DLD1 (cell line): ENCODE data around the gene SUPT5H.

ENCODE experiments used
- in situ Hi-C: cut with HindIII; loops from 2 replicates; pipeline ENCODE4 v1.10.0; 2017; ENCODE audit warnings: low sequenced_read_pairs

SUPT5H gene

GRCh38 chr19:39409208-39410016, 36.0 kb upstream of the SUPT5H start:
- in situ Hi-C loops = no loop called here

GRCh38 chr19:39410017-39410830, 35.2 kb upstream of the SUPT5H start:
- in situ Hi-C loops = no loop called here

DNA sequence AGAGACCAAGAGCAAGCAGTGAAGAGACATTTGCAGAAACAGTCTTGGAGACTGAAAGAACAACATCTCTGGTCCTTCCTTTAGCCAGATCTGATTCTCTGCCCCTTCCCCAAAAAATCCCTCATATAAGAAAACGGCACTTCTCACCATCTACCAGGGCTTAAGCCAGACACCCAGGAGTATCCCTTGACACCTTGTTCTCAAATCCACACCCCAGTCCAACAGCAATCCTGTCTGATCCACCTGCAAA, 34.6 kb upstream of the SUPT5H start:
- in situ Hi-C loops = no loop called here

DNA sequence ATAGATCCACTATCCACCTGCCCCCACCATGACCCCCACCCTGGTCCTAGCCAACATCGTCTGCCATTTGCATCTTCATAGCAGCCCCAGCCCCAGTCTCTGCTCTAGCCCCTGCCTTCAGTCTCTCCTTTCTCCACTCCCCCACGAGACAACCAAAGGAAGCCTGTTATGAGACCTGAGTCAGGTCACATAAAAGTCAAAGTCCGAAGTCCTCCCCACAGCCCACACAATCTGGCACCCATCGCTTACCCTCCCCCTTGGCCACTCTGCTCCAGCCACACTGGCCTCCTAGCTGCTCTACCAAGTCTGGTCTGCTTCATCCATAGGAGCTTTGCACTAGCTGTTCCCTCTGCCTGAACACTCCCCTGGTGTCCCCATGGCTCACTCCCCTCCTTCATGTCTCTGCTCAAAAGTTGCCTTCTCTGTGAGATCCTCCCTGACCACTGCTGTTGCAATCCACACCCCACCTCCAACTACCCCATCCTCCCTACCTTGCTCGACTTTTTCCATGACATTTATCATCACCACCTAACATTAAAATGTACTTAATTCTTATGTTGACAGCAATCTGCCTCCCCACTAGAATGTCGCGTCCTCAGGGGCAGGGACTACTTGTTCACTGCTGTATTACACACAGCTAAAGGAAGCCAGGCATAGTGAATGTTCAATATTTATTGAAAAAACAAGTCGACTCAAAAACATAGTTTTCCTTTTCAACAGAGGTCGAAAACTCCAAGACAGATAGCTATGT, 34.1 kb upstream of the SUPT5H start:
- in situ Hi-C loops = no loop called here

GRCh38 chr19:39411832-39412099, 33.6 kb upstream of the SUPT5H start:
- in situ Hi-C loops = no loop called here

- in situ Hi-C loops = no loop called here
Measured at GRCh38 chr19:39412100-39412866, 33.1 kb upstream of the SUPT5H start, which contains the start of gene PLEKHG2. Gene PLEKHG2, plus strand, starts transcription at chr19:39412669. Its CDS starts 1,418 bp downstream, at chr19:39414087.

GRCh38 chr19:39412867-39413271, 32.5 kb upstream of the SUPT5H start:
- in situ Hi-C loops = no loop called here

DNA sequence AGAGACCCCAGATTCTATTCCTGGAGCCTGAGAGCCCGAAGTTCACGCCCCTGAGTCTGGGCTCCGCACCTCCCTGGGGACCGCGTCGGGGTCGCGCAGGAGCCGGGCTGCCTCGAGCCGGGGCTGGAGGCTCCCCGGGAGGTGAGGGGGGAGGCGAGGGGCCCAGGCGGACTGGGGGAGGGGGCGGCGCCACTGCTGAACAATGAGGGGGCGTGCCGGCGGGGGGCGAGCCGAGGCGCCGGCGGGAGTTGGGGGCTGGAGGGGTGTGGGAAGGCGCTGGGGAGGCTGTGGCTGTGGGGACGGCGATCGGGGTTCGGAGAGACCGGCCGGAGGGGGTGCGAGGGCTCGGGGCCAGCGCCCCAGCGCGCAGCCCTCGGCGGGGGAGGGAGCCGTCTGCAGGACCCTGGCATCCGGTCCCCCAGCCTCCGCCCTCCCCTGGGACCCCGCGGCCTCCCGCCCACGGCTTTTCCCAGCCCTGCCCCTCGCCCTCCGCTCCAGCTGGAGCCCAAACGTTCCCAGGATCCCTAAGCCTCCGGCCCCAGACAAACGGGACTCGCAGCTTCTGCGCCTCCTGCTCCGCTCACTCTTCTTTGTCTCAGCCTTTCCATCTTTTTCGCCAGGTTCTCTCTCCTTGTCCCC, 32.0 kb upstream of the SUPT5H start:
- in situ Hi-C loops = no loop called here

DNA sequence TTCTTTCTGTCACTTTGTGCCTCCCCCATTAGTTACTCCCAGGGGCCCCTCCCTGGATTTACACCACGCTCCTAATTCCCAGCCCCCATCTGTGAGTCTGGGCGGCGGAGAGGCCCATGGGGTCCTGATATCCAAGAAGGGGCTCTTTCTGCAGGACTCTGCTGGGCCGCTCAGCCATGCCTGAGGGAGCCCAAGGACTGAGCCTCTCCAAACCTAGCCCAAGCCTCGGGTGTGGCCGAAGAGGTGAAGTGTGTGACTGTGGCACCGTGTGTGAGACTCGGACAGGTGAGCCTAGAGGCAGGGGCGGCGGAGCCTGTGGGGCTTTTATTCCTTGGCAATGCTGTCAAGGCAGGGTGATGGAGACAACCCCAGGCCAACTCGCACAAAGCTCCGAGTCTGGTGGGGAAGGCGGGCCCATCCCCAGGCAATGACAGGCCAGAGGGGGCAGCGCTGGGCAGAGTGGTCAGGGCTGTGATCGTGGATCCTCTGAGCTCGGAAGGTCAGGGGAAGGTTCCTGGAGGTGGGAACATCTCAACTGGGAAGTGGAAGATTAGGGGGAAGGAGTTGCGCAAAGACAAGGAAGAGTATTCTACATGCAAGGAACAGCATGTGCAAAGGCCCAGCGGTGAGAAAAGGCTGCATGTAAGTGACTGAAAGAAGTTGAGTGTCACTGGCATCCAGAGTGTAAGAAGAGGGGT, 31.3 kb upstream of the SUPT5H start:
- in situ Hi-C loops = no loop called here

DNA sequence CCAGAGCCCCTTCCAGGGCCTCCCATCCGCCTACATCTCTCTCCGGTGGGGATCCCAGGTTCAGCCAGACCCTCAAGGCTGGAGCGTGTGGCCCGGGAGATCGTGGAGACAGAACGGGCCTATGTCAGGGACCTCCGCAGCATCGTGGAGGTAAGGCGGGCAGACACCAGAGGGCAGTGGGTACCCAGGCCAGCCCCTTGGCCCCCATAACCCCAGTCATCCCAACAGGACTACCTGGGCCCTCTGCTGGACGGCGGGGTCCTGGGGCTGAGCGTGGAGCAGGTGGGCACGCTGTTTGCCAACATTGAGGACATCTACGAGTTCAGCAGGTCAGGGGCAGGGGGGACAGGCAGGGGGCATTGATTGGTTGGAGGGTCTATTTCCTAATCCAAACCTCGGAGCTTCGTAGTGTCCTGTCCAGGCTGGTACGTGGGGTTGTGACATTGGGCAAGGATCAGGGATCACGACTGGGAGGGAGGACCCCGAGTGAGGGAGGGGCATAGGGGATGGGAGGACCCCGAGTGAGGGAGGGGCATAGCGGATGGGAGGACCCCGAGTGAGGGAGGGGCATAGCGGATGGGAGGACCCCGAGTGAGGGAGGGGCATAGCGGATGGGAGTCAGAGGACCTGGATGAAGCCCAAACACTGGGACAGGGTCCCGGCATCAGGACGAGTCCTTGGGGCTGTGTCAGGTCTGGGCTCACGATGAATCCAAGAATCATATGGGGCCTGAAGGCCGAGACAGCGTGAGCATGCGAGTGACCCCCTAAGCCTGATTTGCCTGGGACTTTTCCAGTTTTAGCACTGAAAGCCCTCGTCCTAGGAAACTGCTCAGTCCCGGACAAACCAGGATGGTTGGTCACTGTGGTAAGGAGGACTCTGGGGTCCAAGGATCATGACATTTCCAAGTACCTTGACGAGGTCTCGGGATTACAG, 30.0 kb upstream of the SUPT5H start:
- in situ Hi-C loops = no loop called here

DNA sequence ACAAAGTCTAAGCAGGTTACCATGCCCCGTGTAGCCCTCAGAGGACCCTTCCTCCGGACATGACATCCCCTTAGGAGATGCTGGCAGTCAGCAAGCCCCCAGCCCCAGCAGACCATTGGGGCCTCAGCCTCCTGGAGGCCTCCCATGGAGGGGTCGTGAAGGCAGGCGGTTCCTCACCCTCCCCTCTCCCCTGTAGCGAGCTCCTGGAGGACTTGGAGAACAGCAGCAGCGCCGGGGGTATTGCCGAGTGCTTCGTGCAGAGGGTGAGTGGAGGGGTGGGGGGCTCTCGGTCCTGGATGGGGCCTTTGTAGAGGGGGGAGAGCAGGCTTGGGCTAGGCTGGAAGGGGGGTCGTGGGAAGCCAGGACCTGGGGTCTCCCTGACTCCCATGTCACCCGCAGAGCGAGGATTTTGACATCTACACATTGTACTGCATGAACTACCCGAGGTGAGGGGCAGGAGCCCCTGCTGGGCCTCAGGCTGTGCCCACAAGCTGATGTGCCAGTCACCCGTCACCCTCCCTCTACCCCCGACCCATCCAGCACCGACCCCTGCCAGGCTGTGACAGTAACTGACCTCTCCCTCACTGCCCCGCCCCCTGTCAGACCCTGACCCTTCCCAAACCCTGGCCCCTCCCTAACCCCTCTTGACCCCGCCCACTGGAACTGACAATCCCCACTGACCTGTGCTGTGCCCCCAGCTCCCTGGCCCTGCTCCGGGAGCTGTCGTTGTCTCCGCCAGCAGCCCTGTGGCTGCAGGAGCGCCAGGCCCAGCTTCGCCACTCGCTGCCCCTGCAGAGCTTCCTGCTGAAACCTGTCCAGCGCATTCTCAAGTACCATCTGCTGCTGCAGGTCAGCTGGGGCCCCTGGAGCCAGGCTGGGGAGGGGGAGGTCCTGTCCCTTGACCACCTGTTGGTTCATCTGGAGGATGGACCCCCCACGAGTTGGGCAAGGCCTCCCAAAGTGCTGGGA, 28.9 kb upstream of the SUPT5H start:
- in situ Hi-C loops = no loop called here

GRCh38 chr19:39417463-39418181, 27.8 kb upstream of the SUPT5H start:
- in situ Hi-C loops = no loop called here

- in situ Hi-C loops = no loop called here
Measured at GRCh38 chr19:39419003-39419402, 26.4 kb upstream of the SUPT5H start.

- in situ Hi-C loops = no loop called here
Measured at GRCh38 chr19:39420769-39421168, 24.6 kb upstream of the SUPT5H start.

DNA sequence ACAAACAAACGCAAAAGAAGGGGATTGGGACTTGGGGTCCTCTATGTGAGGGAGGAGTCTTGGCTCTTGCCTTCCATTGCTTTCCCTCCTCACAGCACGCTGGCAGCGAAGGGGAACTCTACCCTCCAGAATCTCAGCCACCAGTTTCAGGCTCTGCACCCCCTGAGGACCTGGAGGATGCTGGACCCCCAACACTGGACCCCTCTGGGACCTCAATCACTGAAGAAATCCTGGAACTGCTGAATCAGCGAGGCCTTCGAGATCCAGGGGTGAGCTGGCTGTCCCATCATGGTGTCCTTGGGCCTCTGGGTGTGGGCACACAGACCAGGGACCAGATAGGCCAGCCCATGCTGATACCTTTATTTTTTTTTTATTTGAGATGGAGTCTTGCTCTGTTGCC, 23.4 kb upstream of the SUPT5H start:
- in situ Hi-C loops = no loop called here

DNA sequence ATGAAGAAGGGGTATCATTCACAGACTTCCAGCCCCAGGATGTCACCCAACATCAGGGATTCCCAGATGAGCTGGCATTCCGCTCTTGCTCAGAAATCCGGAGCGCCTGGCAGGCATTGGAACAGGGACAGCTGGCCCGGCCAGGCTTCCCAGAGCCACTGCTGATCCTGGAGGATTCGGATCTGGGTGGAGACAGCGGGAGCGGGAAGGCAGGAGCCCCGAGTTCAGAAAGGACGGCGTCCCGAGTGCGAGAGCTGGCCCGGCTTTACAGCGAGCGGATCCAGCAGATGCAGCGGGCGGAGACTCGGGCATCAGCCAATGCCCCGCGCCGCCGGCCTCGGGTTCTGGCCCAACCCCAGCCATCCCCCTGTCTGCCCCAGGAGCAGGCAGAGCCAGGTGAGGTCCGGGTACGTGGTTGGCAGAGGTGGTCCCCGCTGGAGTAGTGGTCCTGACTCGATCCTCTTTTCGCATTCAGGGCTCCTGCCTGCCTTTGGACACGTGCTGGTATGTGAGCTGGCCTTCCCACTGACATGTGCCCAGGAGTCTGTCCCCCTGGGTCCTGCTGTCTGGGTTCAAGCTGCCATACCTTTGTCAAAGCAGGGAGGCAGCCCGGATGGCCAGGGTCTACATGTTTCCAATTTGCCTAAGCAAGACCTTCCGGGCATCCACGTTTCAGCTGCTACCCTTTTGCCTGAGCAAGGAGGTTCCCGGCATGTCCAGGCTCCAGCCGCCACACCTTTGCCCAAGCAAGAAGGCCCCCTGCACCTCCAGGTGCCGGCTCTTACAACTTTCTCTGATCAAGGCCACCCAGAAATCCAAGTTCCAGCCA, 21.9 kb upstream of the SUPT5H start:
- in situ Hi-C loops = no loop called here
